NCI-H1930 (cell line): ENCODE results near the gene UBAP1.
"Not testable (repeated sequence)": the region's sequence is repeated elsewhere in the genome, so short reads cannot be mapped to it uniquely, and the experiment has no call there.

Source experiments
- DNase-seq, 2 experiments: peaks; one replicate each; lab custom pipeline; 2025; lab: John Stamatoyannopoulos, UW

UBAP1 gene

DNA sequence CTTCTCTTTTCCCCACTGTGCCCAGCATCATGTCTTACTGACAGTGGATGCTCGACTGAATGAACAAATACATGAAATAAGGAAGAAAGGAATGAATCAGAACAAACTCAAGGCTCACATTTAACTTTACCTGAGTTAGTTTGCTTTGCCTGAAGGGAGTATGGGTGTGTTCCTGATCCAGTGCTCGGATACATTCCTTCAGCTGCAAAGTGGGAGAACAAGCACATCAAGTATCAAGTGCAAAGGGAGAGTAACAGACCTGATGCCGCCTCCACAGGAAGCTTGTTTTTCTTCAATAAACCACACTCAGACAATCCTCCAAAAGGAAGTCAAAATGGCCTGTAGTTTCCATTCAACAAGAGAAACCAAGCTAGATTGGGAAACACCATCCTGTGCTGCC lies 84.1 kb downstream of the UBAP1 start:
- DNase-seq, result no peak

DNA sequence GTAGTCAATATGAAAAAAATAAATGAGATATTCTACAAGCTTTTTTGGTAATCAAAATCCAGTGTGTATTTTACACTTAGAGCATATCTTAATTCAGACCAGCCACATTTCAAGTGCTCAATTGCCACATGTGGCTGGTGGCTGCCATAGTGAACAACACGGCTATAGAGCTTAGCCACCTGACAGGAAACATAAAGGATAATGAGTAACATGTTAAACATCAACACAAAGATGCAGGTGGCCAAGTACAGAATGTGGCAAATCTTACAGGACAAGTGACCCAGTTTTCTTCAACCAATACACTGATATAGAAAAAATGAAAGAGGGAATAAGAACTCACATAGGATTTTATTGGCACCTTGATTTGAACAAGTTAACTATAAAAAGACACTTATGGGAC lies 88.8 kb downstream of the UBAP1 start:
- DNase-seq, result peak in 1 of 2 experiments; percentile 17

DNA sequence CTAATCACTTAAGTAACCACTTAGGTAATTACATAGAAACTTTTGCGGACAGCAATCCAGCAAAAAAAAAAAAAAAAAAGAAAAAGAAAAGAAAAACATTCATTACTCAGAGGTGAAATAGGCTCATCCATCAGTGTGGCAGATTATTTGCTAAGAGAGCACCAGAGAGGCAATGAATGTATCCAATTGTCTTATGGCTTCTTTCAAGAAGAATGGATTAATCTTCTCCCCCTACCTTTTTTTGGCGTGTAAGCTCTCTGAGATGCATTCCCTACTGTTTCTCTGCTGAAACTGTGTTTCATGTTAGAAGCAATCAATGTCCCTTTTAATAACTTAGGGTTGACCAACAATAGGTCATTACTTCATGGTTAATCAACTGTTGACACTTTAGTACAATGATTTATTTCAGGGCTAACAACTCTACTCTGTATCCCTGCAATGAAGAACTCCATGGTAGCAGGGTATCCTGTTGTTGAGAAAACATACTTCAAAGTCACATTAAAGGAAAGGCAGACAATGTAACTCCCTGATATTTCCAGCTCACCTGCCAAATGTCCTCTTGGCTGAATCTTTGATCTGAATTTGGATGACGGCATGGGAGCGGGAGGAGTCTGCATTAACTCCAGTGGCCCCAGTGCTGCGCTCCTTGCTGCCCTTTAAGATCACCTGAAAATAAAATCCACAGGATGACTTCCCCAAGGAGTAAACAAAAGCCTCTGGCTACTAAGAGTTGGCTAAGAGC lies 92.6 kb downstream of the UBAP1 start:
- DNase-seq, result no peak

DNA sequence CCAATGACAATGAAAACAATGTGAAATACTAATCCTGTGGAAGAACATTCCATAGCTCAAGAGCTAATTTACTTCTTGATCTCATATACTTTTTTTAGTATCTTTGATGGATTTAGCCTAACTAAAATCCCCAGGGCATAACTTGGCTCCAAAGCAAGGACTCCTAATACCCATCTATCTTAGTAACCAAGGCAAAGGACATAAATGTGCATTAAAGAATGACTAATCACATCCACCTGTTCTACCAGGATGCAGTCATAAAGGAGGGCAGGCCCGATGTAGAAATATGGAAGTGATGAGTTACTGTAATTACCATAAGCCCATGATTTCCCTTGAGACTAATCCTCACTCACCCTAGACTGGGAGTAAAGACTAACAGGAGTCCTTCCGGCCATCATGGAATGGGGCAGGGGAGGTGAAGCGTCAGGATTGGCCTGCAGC lies 93.3 kb downstream of the UBAP1 start:
- DNase-seq, result no peak

GRCh38 chr9:34273588-34273987 lies 94.7 kb downstream of the UBAP1 start:
- not testable (repeated sequence) for DNase-seq

- no peak for DNase-seq
Measured at GRCh38 chr9:34275811-34276210, 97.0 kb downstream of the UBAP1 start.

DNA sequence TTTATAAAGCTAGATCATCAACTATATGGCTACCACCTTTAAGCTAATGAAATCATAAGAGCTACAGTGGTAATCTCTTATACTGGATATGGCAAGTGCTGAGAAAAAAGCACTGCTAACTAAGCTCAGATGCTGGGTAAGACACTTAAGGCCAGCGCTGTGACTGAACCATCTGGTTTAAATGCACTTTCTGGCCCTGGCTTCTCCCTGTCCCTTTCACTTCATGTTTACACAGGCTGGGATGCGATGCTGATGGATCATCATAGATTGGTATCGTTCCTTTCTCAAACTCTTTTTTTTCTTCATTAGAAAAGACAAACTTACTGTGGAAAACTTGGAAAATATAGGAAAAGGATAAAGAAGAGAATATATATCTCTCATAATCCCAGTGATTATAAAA lies 97.9 kb downstream of the UBAP1 start:
- DNase-seq, result no peak

GRCh38 chr9:34279411-34279810 lies 100.6 kb downstream of the UBAP1 start:
- DNase-seq, result no peak

DNA sequence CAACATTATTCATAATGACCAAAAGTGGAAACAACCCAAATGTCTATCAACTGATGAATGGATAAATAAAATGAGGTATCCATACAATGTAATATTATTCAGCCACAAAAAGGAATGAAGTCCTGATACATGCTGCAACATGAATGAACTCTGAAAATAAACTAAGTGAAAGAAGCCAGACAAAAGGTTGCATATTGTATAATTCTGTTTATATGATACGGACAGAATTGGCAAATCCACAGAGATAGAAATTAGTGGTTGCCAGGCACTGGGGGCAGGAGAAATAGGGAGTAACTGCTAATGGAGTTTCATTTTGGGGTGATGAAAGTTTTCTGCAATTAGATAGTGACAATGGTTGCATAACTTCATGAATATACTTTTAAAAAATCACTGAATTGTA lies 103.3 kb downstream of the UBAP1 start:
- DNase-seq, result no peak

DNA sequence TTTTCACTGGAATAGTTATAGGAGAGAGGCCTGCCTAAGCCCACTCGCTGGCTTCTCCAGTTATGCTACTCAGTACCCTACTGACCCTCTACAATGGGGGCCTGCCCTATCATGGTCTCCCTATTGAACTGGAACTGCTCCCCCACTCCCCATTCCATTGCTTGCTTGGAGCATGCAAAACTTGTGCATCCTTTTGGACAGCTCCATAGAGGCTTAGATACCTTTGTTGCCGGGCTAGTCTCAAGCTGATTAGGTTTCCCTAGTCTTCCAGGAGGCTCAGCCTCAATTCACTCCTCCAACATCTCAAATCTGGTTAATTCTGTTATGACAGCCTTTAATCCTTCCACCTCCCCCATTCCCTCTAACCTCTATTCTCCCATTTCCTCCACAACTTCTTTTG lies 110.3 kb downstream of the UBAP1 start:
- DNase-seq, result no peak

GRCh38 chr9:34291023-34291422 lies 112.2 kb downstream of the UBAP1 start:
- DNase-seq, result no peak

DNA sequence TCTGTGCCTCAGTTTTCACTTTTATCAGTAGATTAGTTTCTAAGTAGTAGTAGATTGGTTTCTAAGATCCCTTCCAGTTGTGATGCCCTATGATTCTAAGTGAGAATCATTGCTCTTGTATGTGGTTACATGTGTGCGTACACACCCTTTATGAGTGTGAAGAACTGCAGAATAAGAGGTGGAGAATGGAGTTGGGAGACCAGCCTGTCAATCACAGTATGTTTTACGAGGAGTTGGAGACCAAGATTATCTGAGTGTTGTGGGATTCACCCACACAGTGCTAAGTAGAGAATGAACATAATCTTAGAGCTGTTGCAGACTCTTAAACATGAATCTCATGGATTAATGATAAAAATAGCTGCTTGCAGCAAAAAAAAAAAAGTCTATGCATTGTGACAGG lies 112.6 kb downstream of the UBAP1 start:
- no peak for DNase-seq

DNA sequence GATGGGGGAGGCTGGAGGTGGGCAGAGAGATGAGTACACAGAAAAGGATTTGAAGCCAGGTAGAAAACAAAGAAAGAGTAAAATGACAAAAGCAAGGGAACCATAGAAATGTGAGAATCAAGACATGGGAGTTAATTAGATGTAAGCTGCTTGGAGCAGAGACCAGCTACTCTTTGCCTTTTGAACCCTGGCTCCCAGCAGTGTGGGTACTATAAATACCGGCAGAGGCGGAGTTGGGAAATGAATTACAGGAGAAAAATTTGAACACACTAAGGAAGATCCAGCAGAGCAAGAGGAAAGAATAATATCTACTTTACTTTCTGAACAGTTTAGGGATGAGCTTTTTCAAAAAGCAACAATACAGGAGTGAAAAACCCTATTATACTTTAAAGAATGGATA lies 113.7 kb downstream of the UBAP1 start:
- no peak for DNase-seq

DNA sequence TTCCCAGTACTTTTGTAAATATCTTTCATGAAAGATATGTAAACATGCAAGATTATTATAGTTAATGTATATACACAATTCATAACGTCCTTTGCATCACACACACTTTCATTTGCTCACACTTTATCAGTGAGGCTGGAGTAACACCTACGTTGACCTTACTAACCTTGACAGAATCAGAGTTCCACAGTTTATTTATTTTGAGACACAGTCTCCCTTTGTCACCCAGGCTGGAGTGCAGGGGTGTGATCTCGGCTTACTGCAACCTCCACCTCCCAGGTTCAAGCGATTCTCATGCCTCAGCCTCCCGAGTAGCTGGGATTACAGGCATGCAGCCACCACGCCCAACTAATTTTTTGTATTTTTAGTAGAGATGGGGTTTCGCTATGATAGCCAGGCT lies 122.2 kb downstream of the UBAP1 start:
- not testable (repeated sequence) for DNase-seq
